ENCODE data around the gene PCNT. TPM values are rescaled to one million over a fixed set of nuclear protein-coding genes. Genes with fewer than 3 reads are reported as not detected.

The PCNT gene
- total RNA-seq, 6 donors from 2014 or later = 24.9 to 130 (median 44.4) TPM

DNA sequence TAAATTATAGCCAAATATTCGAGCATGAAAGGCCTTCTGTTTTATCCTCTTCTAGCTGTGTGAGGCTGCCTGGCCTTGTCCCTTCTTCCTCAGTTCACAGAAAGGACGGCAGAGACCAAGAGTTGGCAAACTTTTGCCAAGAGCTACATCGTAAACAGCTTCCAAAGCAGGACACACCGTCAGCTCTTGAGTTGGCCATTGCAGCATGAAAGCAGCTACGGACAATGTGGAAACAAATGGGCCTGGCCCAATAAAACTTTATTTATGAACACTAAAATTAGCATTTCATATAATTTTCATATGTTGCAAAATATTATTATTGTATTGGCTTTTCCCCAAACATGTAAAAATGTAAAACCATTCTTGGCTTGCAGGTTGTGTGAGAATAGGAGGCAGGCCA, 11.0 kb upstream of the PCNT start:
- peaks cover 0 to 3% (median 0%) of the 10 kb centered on the region in 4 donors for H3K36me3 ChIP-seq
- no peaks in the 10 kb centered on the region for H3K27me3 ChIP-seq
- H3K9me3 ChIP-seq = no peaks in the 10 kb centered on the region
- TF ChIP-seq POLR2AphosphoS5 (IDR thresholded peaks at IDR 0.05) (no peak), POLR2A (IDR thresholded peaks at IDR 0.05) (no peak), EP300 (IDR thresholded peaks at IDR 0.05) (no peak), CTCF (IDR thresholded peaks at IDR 0.05) (no peak)
- DNase-seq (no peak), ATAC-seq (ENCODE audit: low FRiP score in 2 of 2) (no peak)
- peaks cover 0 to 1% (median 0%) of the 10 kb centered on the region in 4 donors for H3K4me1 ChIP-seq
- no peak overlapping the region for H3K4me3 ChIP-seq
- 95 to 97% methylated on average over 5 of the region's 5 CpGs for WGBS, 2 donors
- H3K27ac ChIP-seq = no peak overlapping the region

GRCh38 chr21:46314441-46315020, 9.4 kb upstream of the PCNT start:
- Histone ChIP-seq H3K36me3 (no peaks in the 10 kb centered on the region), H3K27me3 (no peaks in the 10 kb centered on the region), H3K9me3 (no peaks in the 10 kb centered on the region), H3K4me1 (peaks cover 0 to 6% (median 0%) of the 10 kb centered on the region in 4 donors), H3K27ac (no peak overlapping the region), H3K4me3 (no peak overlapping the region)
- TF ChIP-seq CTCF (IDR thresholded peaks at IDR 0.05) = no peak
- no peak for TF ChIP-seq EP300 (IDR thresholded peaks at IDR 0.05)
- no peak for TF ChIP-seq POLR2A (IDR thresholded peaks at IDR 0.05)
- no peak for TF ChIP-seq POLR2AphosphoS5 (IDR thresholded peaks at IDR 0.05)
- 93 to 99% methylated on average over 3 to 19 of the region's 22 CpGs for WGBS, 2 donors
- ATAC-seq (ENCODE audit: low FRiP score in 2 of 2) (peak; percentile 7 to 23), DNase-seq (no peak)

DNA sequence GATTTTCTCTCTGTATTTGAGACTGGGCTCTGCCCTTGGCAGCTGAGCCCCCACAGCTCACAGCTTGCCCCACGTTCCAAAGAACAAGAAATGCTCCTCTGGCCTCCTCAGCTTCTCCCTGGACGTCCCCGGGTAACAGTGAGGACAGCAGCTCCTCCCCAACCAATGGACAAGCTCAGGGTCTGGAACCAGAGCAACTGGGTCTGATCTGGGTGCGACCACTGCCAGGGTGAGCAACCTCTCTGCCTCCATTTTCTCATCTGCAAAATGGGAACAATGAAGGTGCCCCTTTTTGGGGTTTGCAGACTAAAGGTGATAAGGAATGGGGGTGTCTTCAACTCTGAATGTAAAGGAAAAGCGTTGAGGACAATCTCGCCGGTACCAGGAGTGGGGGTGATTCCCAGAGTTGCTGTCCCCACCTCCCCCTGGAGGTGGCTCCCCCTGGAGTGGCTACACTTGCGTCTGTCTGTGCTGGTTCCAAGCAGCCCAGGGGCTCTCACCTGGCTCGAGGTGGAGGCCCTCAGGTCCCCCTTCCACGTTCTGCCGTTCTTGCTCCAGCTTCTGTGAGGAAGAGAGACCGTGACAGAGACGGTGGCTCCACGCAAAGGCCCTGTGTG, 7.1 kb upstream of the PCNT start:
- ATAC-seq (ENCODE audit: low FRiP score in 2 of 2) (no peak), DNase-seq (no peak)
- 91 to 97% methylated on average over 14 of the region's 14 CpGs for WGBS, 2 donors
- Histone ChIP-seq H3K4me3 (no peak overlapping the region), H3K36me3 (no peaks in the 10 kb centered on the region), H3K27me3 (no peaks in the 10 kb centered on the region), H3K27ac (no peak overlapping the region), H3K4me1 (peaks cover 0 to 17% (median 7%) of the 10 kb centered on the region in 4 donors), H3K9me3 (no peaks in the 10 kb centered on the region)
- TF ChIP-seq CTCF (IDR thresholded peaks at IDR 0.05) (no peak), EP300 (IDR thresholded peaks at IDR 0.05) (no peak)

DNA sequence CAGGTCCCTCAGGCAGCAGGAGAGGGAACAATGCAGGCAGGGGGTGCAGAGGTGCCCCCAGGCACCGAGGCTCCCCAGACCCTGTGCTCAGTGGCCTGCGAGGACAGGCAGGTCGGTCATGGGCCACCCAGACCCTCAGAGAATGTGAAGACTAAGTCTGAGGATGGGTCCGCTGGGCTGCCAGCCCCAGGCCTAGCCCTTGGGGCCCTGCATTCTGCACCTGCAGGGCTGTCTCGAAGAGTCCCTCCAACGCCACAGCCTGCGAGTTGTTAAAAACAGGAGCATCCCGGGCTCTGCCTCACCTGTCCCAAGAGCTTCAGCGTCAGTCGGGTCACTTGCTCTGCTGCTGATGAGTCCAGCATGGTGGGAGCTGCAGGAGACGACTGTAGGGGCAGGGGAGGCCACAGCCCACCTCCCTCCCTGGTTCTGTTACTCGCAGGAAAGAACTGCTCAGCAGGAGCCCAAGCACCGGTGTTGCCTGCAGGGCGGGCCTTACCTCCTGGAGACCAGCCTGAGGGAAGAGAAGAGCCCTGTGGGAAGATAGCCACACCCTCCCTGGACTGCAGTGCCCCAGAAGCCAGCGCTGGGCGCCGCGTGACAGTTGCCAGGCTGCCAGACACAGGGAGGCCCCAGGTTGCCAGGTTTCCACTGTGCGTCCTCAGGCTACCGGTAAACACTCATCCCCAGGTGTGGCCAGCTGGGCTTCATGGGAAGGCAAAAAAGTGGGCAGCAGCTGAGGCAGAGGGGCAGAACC, 6.1 kb upstream of the PCNT start:
- H3K36me3 ChIP-seq = no peaks in the 10 kb centered on the region
- no peaks in the 10 kb centered on the region for H3K27me3 ChIP-seq
- 67 to 88% methylated on average over 12 to 20 of the region's 20 CpGs for WGBS, 2 donors
- no peak overlapping the region for H3K27ac ChIP-seq
- ATAC-seq (ENCODE audit: low FRiP score in 2 of 2) = peak in 1 of 2 donors; percentile 11
- no peaks in the 10 kb centered on the region for H3K9me3 ChIP-seq
- H3K4me1 ChIP-seq = peaks cover 10 to 28% (median 18%) of the 10 kb centered on the region in 4 donors
- peak; percentile 42 to 84 for DNase-seq
- H3K4me3 ChIP-seq = peak overlapping the region in 1 of 4 donors; percentile 10
- TF ChIP-seq EP300 (IDR thresholded peaks at IDR 0.05) (no peak), POLR2A (IDR thresholded peaks at IDR 0.05) (peak in 1 of 4 donors; percentile 28)

DNA sequence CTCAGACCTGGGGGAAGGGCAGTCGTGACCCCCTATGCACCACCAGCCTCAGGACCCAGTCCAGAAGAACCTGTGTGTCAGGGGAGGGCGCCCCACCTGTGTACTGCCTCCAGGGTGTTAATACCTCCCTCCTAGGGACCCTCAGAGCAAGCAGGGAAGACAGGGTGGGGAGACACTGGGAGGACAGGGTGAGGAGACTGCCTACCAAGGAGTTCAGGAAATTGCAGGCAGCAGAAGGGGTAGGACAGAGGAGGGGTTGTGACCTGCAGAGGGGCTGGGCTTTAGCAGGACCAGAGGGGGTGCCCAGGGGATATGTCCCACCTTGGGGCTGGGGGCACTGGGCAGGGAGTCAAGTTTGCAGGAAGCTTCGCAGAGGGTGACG, 5.5 kb upstream of the PCNT start:
- H3K27ac ChIP-seq = no peak overlapping the region
- DNase-seq = no peak
- 88 to 100% methylated on average over 2 to 4 of the region's 4 CpGs for WGBS, 2 donors
- no peak for ATAC-seq (ENCODE audit: low FRiP score in 2 of 2)
- no peaks in the 10 kb centered on the region for H3K9me3 ChIP-seq
- no peak for TF ChIP-seq EP300 (IDR thresholded peaks at IDR 0.05)
- TF ChIP-seq POLR2AphosphoS5 (IDR thresholded peaks at IDR 0.05) = no peak
- no peak for TF ChIP-seq POLR2A (IDR thresholded peaks at IDR 0.05)
- TF ChIP-seq CTCF (IDR thresholded peaks at IDR 0.05) = no peak
- no peaks in the 10 kb centered on the region for H3K27me3 ChIP-seq
- no peaks in the 10 kb centered on the region for H3K36me3 ChIP-seq
- H3K4me3 ChIP-seq = no peak overlapping the region
- H3K4me1 ChIP-seq = peaks cover 13 to 33% (median 23%) of the 10 kb centered on the region in 4 donors
